ENCODE results near the gene GMCL1.
"Not testable (repeated sequence)": the region's sequence is repeated elsewhere in the genome, so short reads cannot be mapped to it uniquely, and the experiment has no call there.

GMCL1 gene

GRCh38 chr2:69848186-69848790, 18.8 kb downstream of the GMCL1 start:
- no peak for DNase-seq (ENCODE audit: low read depth)

GRCh38 chr2:69858261-69858660, 28.8 kb downstream of the GMCL1 start:
- no peak for DNase-seq (ENCODE audit: low read depth)

GRCh38 chr2:69863298-69863697, 33.8 kb downstream of the GMCL1 start:
- no peak for DNase-seq (ENCODE audit: low read depth)

GRCh38 chr2:69888451-69888850, 59.0 kb downstream of the GMCL1 start:
- no peak for DNase-seq (ENCODE audit: low read depth)

- DNase-seq (ENCODE audit: low read depth), result no peak
Observed at GRCh38 chr2:69889302-69889701, 59.8 kb downstream of the GMCL1 start.

GRCh38 chr2:69890881-69891280, 61.4 kb downstream of the GMCL1 start:
- DNase-seq (ENCODE audit: low read depth), result no peak

- not testable (repeated sequence) for DNase-seq (ENCODE audit: low read depth)
Observed at GRCh38 chr2:69892838-69893424, 63.5 kb downstream of the GMCL1 start.

- DNase-seq (ENCODE audit: low read depth), result peak; percentile 22
Observed at GRCh38 chr2:69893684-69894551, 64.5 kb downstream of the GMCL1 start, which contains the start of gene SNRNP27. Gene SNRNP27, plus strand, starts transcription at chr2:69893956. Its CDS starts 29 bp downstream, at chr2:69893985.

- DNase-seq (ENCODE audit: low read depth), result not testable (repeated sequence)
Observed at GRCh38 chr2:69894737-69895136, 65.3 kb downstream of the GMCL1 start.

GRCh38 chr2:69902213-69902922, 72.9 kb downstream of the GMCL1 start:
- no peak for DNase-seq (ENCODE audit: low read depth)

- no peak for DNase-seq (ENCODE audit: low read depth)
Observed at GRCh38 chr2:69907216-69907615, 77.8 kb downstream of the GMCL1 start.

- DNase-seq (ENCODE audit: low read depth), result no peak
Observed at GRCh38 chr2:69911985-69912563, 82.6 kb downstream of the GMCL1 start.

GRCh38 chr2:69914164-69914949, 84.9 kb downstream of the GMCL1 start:
- DNase-seq (ENCODE audit: low read depth), result peak; percentile 100

GRCh38 chr2:69914950-69915945, 85.8 kb downstream of the GMCL1 start, which contains the start of gene MXD1:
Gene MXD1, plus strand, starts transcription at chr2:69915109. Its CDS starts 222 bp downstream, at chr2:69915331.
- DNase-seq (ENCODE audit: low read depth), result no peak

GRCh38 chr2:69916106-69916505, 86.6 kb downstream of the GMCL1 start:
- no peak for DNase-seq (ENCODE audit: low read depth)

- peak; percentile 67 for DNase-seq (ENCODE audit: low read depth)
Observed at GRCh38 chr2:69917852-69918251, 88.4 kb downstream of the GMCL1 start.

- no peak for DNase-seq (ENCODE audit: low read depth)
Observed at GRCh38 chr2:69918401-69918800, 88.9 kb downstream of the GMCL1 start.

- DNase-seq (ENCODE audit: low read depth), result no peak
Observed at GRCh38 chr2:69923116-69923515, 93.7 kb downstream of the GMCL1 start.

- no peak for DNase-seq (ENCODE audit: low read depth)
Observed at GRCh38 chr2:69926849-69927515, 97.5 kb downstream of the GMCL1 start.

All from non-pigmented ciliary epithelial cell (primary cell).